NCI-H2171 (cell line): ENCODE results near the gene MTX1.
A peak's percentile ranks its signal among the peaks of the same experiment; 100 is the strongest.
"Not testable (repeated sequence)": the region's sequence is repeated elsewhere in the genome, so short reads cannot be mapped to it uniquely, and the experiment has no call there.

ENCODE experiments used
- DNase-seq: peaks from one replicate; lab custom pipeline; 2025; lab: John Stamatoyannopoulos, UW

Gene MTX1

GRCh38 chr1:155236451-155236850, 28.0 kb downstream of the MTX1 start:
- no peak for DNase-seq

- peak; percentile 65 for DNase-seq
Observed at GRCh38 chr1:155241069-155241679, 32.7 kb downstream of the MTX1 start.

- DNase-seq, result no peak
Observed at GRCh38 chr1:155241841-155242264, 33.4 kb downstream of the MTX1 start.

- no peak for DNase-seq
Observed at GRCh38 chr1:155242805-155243358, 34.4 kb downstream of the MTX1 start.

GRCh38 chr1:155244368-155245162, 36.1 kb downstream of the MTX1 start:
- DNase-seq, result peak; percentile 99

- DNase-seq, result no peak
Observed at GRCh38 chr1:155245163-155245524, 36.6 kb downstream of the MTX1 start.

- DNase-seq, result not testable (repeated sequence)
Observed at GRCh38 chr1:155246796-155247195, 38.3 kb downstream of the MTX1 start.

GRCh38 chr1:155247667-155248553, 39.4 kb downstream of the MTX1 start:
- DNase-seq, result no peak

GRCh38 chr1:155250246-155250632, 41.7 kb downstream of the MTX1 start:
- DNase-seq, result no peak

- DNase-seq, result peak; percentile 86
Observed at GRCh38 chr1:155250633-155251449, 42.3 kb downstream of the MTX1 start.

GRCh38 chr1:155251566-155251965, 43.1 kb downstream of the MTX1 start:
- no peak for DNase-seq

- DNase-seq, result no peak
Observed at GRCh38 chr1:155253208-155253607, 44.7 kb downstream of the MTX1 start.

GRCh38 chr1:155253797-155254196, 45.3 kb downstream of the MTX1 start:
- no peak for DNase-seq

GRCh38 chr1:155254228-155254713, 45.8 kb downstream of the MTX1 start:
- no peak for DNase-seq

GRCh38 chr1:155254714-155255242, 46.3 kb downstream of the MTX1 start:
- DNase-seq, result peak; percentile 27

- peak; percentile 87 for DNase-seq
Observed at GRCh38 chr1:155255243-155256007, 46.9 kb downstream of the MTX1 start, which contains the start of gene ENTREP3. Gene ENTREP3 (minus strand): TSS chr1:155255483. CDS start chr1:155254877, 606 bp downstream.

- no peak for DNase-seq
Observed at GRCh38 chr1:155256058-155256852, 47.8 kb downstream of the MTX1 start.

GRCh38 chr1:155260276-155260675, 51.8 kb downstream of the MTX1 start:
- no peak for DNase-seq

- DNase-seq, result no peak
Observed at GRCh38 chr1:155261493-155261851, 53.0 kb downstream of the MTX1 start.
